Left ventricle myocardium inferior (tissue), 1 donor: ENCODE measurements around the gene OGT. TPM values are rescaled to one million over a fixed set of nuclear protein-coding genes. Genes with fewer than 3 reads are reported as not detected.
"Not testable (repeated sequence)": the region's sequence is repeated elsewhere in the genome, so short reads cannot be mapped to it uniquely, and the experiment has no call there.

ENCODE experiments used
- DNase-seq: peaks from one replicate; pipeline ENCODE4 v3.0.0-alpha.2; 2020
- H3K27ac ChIP-seq: fragments of 200-600 bp; replicated peaks from 2 replicates; pipeline ENCODE4 v1.8.0; 2021
- H3K27me3 ChIP-seq: fragments of 200-600 bp; 2 replicates; pipeline ENCODE4 v1.8.0; 2021; ENCODE audit warnings: low read depth
- H3K36me3 ChIP-seq: fragments of 200-600 bp; 2 replicates; pipeline ENCODE4 v1.8.0; 2021
- H3K4me1 ChIP-seq: fragments of 200-600 bp; 2 replicates; pipeline ENCODE4 v1.8.0; 2021
- H3K4me3 ChIP-seq: fragments of 200-600 bp; 2 replicates; pipeline ENCODE4 v1.8.0; 2021; ENCODE audit warnings: mild to moderate bottlenecking, moderate library complexity
- H3K9me3 ChIP-seq: fragments of 200-600 bp; replicated peaks from 2 replicates; pipeline ENCODE4 v1.8.0; 2021
- CTCF ChIP-seq: fragments of 200-600 bp; IDR thresholded peaks from 2 replicates; pipeline ENCODE4 v1.8.0; 2021; ENCODE audit warnings: antibody characterized with exemption, mild to moderate bottlenecking, borderline replicate concordance
- intact Hi-C: fragments of 100-400 bp; cut with micrococcal nuclease; formaldehyde crosslinking; loops from one replicate; pipeline ENCODE4 v1.11.0; 2022
- long read RNA-seq: library from polyadenylated mRNA; unstranded; transcript quantifications from one replicate; pipeline ENCODE4 v2.0.0, GENCODE V29; 2021
- total RNA-seq: library from RNA; stranded (reverse); fragmentation: NEBNext Ultra II Directional; extraction: Animal tissue kit (Norgen Biotek cat#: 25700); gene quantifications from one replicate; pipeline ENCODE4 v1.2.1, GENCODE V29; 2021
- donor health status: DM: no; HTN: yes; CAD: no; lungs with severe emphysema.

OGT gene
- total RNA-seq, result 83.8 TPM
- long read RNA-seq, full-length matches to known transcripts, result 10 of 24 reads
- long read RNA-seq, partial matches to known transcripts, result 12 of 24 reads
- long read RNA-seq, other reads (novel, unspliced or antisense), result 2 of 24 reads

GRCh38 chrX:71532753-71533425 is at the start of gene OGT:
Gene OGT, plus strand, starts transcription at chrX:71533104. Its CDS starts 196 bp downstream, at chrX:71533300.
- no peak for TF ChIP-seq CTCF
- peak within 1 kb of the TSS; percentile 94 for H3K27ac ChIP-seq
- DNase-seq, result peak; percentile 96
- intact Hi-C loops, result no loop called here
- no peaks in the 10 kb centered on the region for H3K9me3 ChIP-seq
- no peaks in the 10 kb centered on the region for H3K27me3 ChIP-seq
- H3K4me1 ChIP-seq, result peaks cover 22% of the 10 kb centered on the region
- H3K36me3 ChIP-seq, result peaks cover 5% of the 10 kb centered on the region
- H3K4me3 ChIP-seq, result peak within 1 kb of the TSS; percentile 83

- Histone ChIP-seq H3K4me1 (peaks cover 3% of the 10 kb centered on the region), H3K9me3 (no peaks in the 10 kb centered on the region), H3K27ac (no peak overlapping the region), H3K36me3 (no peaks in the 10 kb centered on the region), H3K27me3 (no peaks in the 10 kb centered on the region), H3K4me3 (no peak overlapping the region)
- no peak for DNase-seq
- intact Hi-C loops, result no loop called here
- TF ChIP-seq CTCF, result no peak
Measured at GRCh38 chrX:71487814-71488213, 45.1 kb upstream of the OGT start.

GRCh38 chrX:71489540-71489939 is 43.4 kb upstream of the OGT start:
- H3K27ac ChIP-seq, result no peak overlapping the region
- H3K27me3 ChIP-seq, result no peaks in the 10 kb centered on the region
- H3K4me1 ChIP-seq, result peaks cover 7% of the 10 kb centered on the region
- no peaks in the 10 kb centered on the region for H3K9me3 ChIP-seq
- no peak overlapping the region for H3K4me3 ChIP-seq
- TF ChIP-seq CTCF, result no peak
- H3K36me3 ChIP-seq, result no peaks in the 10 kb centered on the region
- no peak for DNase-seq
- intact Hi-C loops, result no loop called here

DNA sequence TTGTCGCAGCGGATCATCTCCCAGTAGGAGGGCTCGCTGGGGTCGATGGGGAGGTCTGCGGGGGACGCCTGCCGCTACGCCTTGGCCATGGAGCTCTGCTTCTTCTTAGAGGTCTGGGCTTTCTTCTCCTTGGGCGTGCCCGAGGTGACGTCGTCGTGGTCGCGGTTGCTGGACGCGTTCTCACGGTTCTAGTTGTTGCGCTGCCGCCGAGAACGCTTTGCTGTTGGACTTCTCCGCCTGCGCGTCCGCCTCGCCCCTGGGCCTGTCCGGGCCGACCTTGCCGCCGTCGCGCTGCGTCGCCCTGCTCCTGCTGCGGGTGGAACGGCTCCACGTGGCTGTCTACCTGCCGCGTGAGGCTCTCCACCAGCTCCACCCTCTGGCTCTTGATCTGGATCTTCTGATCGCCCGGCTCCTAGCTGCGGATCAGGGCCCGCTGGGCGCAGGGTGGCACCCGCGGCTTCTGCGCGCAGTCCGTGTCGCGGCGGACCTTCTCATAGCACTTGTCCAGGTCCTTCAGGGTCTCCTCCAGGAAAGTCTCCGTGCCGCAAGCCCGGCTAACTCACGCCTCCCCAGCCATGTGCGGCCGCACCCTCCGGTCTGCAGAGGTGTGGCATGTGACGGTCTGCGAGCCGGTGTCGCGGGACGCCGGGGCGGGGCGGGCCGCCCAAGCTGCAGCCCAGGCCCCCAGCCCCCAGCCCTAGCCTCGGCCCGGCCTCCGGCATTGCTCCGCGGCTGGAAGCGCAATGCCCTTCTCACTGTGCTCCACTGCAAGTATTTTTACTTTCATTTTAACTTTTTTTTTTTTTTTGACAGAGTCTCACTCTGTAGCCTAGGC is 40.5 kb upstream of the OGT start:
- Histone ChIP-seq H3K27me3 (no peaks in the 10 kb centered on the region), H3K27ac (peak overlapping the region; percentile 23), H3K4me3 (peak overlapping the region; percentile 73), H3K9me3 (no peaks in the 10 kb centered on the region), H3K36me3 (no peaks in the 10 kb centered on the region), H3K4me1 (peaks cover 7% of the 10 kb centered on the region)
- intact Hi-C loops, result no loop called here
- DNase-seq, result peak; percentile 56
- TF ChIP-seq CTCF, result no peak

GRCh38 chrX:71493111-71493613 is 39.7 kb upstream of the OGT start:
- Histone ChIP-seq H3K9me3 (no peaks in the 10 kb centered on the region), H3K27me3 (no peaks in the 10 kb centered on the region), H3K27ac (peak overlapping the region; percentile 27), H3K36me3 (no peaks in the 10 kb centered on the region), H3K4me1 (peaks cover 7% of the 10 kb centered on the region), H3K4me3 (peak overlapping the region; percentile 73)
- no peak for TF ChIP-seq CTCF
- intact Hi-C loops, result no loop called here
- DNase-seq, result no peak

- H3K4me3 ChIP-seq, H3K27me3 ChIP-seq, intact Hi-C loops, H3K9me3 ChIP-seq, H3K27ac ChIP-seq, DNase-seq, H3K4me1 ChIP-seq, H3K36me3 ChIP-seq: not testable (repeated sequence)
Measured at GRCh38 chrX:71495979-71496378, 36.9 kb upstream of the OGT start.
